K562 (cell line): ENCODE data around the gene KRT24. TPM values are rescaled to one million over a fixed set of nuclear protein-coding genes. Genes with fewer than 3 reads are reported as not detected.

Experiments used
- ATAC-seq: fragments of 200-7000 bp; cut with Tn5 transposase; 3 replicates; pipeline ENCODE4 v1.9.1; 2020; ENCODE audit warnings: moderate library complexity
- BruUV-seq: library from RNA; stranded (reverse); fragments of 400-500 nt; replicated peaks from 2 replicates; lab custom pipeline; 2021; lab: Mats Ljungman, UMichigan
- CTCF ChIA-PET: fragments of 300-600 bp; formaldehyde crosslinking; extraction: SDS; loops from one replicate; lab custom pipeline; 2021; ENCODE audit warnings: low intra/inter-chr PET ratio; lab: Yijun Ruan, JAX
- POLR2A ChIA-PET: fragments of 300-600, 350-650 bp; sonication (Branson Sonifier 250); formaldehyde crosslinking; extraction: SDS; loops from one replicate; lab custom pipeline; 2021; ENCODE audit warnings: antibody characterized with exemption, inconsistent platforms; lab: Yijun Ruan, JAX
- DNase-seq, 4 experiments: peaks; one replicate each; pipeline versions ENCODE4 v3.0.0 to v3.0.0-alpha.2; 2011 to 2018; ENCODE audit warnings: low spot score in 3 of 4, mixed read lengths in 3 of 4; ENCODE audit errors: extremely low read depth in 1 of 4
- FAIRE-seq: peaks from 2 replicates; lab custom pipeline; 2011; peaks lifted over from hg19 to GRCh38; lab: Jason Lieb, UNC
- H2AFZ ChIP-seq: 2 replicates; pipeline ENCODE4 v1.6.0; 2011; ENCODE audit warnings: low read depth, low read length, control low read depth, inconsistent platforms
- H3K27ac ChIP-seq: fragments of 200-600 bp; 3 replicates; pipeline ENCODE4 v1.8.0; 2011; ENCODE audit warnings: low read depth, mild to moderate bottlenecking, control low read depth, inconsistent platforms, low read length, moderate library complexity, mixed read lengths; ENCODE audit errors: extremely low read depth
- H3K27me3 ChIP-seq, 2 experiments: fragments of 300-600 bp in 1 of 2; 2 replicates in 1 of 2; 3 replicates in 1 of 2; pipeline versions ENCODE4 v1.6.0 to v1.8.0; 2011; ENCODE audit warnings: inconsistent platforms in 2 of 2, low read length in 2 of 2, mild to moderate bottlenecking in 1 of 2, mixed read lengths in 1 of 2, moderate library complexity in 1 of 2; ENCODE audit not compliant: control insufficient read depth in 2 of 2, insufficient read depth in 2 of 2
- H3K36me3 ChIP-seq: fragments of 300-600 bp; 3 replicates; pipeline ENCODE4 v1.8.0; 2011; ENCODE audit warnings: mild to moderate bottlenecking, low read length, inconsistent platforms; ENCODE audit not compliant: control insufficient read depth, insufficient read depth
- H3K4me1 ChIP-seq, 2 experiments: fragments of 200-600 bp in 1 of 2; replicated peaks in 1 of 2; 2 replicates in 1 of 2; 3 replicates in 1 of 2; pipeline versions ENCODE4 v1.5.1 to v1.8.0; 2011; ENCODE audit warnings: inconsistent platforms in 2 of 2, low read length in 2 of 2, mild to moderate bottlenecking in 1 of 2, mixed read lengths in 1 of 2, moderate library complexity in 1 of 2; ENCODE audit not compliant: control insufficient read depth in 2 of 2, insufficient read depth in 2 of 2
- H3K4me2 ChIP-seq: 2 replicates; pipeline ENCODE4 v1.6.1; 2011; ENCODE audit warnings: low read length, control low read depth, inconsistent platforms, mixed read lengths; ENCODE audit not compliant: insufficient read depth
- H3K4me3 ChIP-seq: fragments of 200-600 bp; sonication (generic), shearing (Covaris generic); 2 replicates; pipeline ENCODE4 v1.5.1; 2016; ENCODE audit warnings: control low read depth, inconsistent platforms
- H3K79me2 ChIP-seq: fragments of 200-600 bp; 3 replicates; pipeline ENCODE4 v1.8.0; 2011; ENCODE audit warnings: low read length, inconsistent platforms; ENCODE audit not compliant: control insufficient read depth, insufficient read depth
- H3K9ac ChIP-seq, 2 experiments: 2 replicates each; pipeline versions ENCODE4 v1.6.0 to v1.6.1; 2011; ENCODE audit warnings: low read depth in 2 of 2, low read length in 2 of 2, control low read depth in 1 of 2, inconsistent platforms in 1 of 2, mild to moderate bottlenecking in 1 of 2, mixed read lengths in 1 of 2; ENCODE audit not compliant: insufficient read depth in 1 of 2
- H3K9me1 ChIP-seq: one replicate; pipeline ENCODE4 v1.6.0; 2011; ENCODE audit warnings: inconsistent platforms, mild to moderate bottlenecking, low read length, moderate library complexity; ENCODE audit not compliant: control insufficient read depth, insufficient read depth
- H3K9me3 ChIP-seq: replicated peaks from 2 replicates; pipeline ENCODE4 v1.5.1; 2011; ENCODE audit warnings: low read depth, low read length, inconsistent platforms; ENCODE audit not compliant: control insufficient read depth, insufficient read depth
- H4K20me1 ChIP-seq: replicated peaks from 2 replicates; pipeline ENCODE4 v1.6.1; 2011; ENCODE audit warnings: low read length, inconsistent platforms, mixed read lengths; ENCODE audit not compliant: control insufficient read depth, insufficient read depth
- HMGXB4 ChIP-seq: sonication (generic); formaldehyde crosslinking; IDR thresholded peaks from 2 replicates; pipeline ENCODE4 v1.8.1; 2023; ENCODE audit warnings: mild to moderate bottlenecking, missing genetic modification reagents
- WGBS: fragments of 100-300 bp; shearing (Covaris generic); methylation state at CpG from one replicate; pipeline ENCODE4 v1.1.6; 2016; ENCODE audit warnings: low coverage, mixed read lengths; ENCODE audit not compliant: insufficient coverage; ENCODE audit errors: missing lambda C conversion rate; 5-methylcytosine and 5-hydroxymethylcytosine counted together
- in situ Hi-C: fragments of 300-500 bp; cut with MboI; formaldehyde crosslinking; loops from 4 replicates; pipeline ENCODE4 v1.15.0; 2018; ENCODE audit warnings: inconsistent platforms, mixed read lengths
- intact Hi-C: fragments of 100-400 bp; cut with micrococcal nuclease; formaldehyde crosslinking; loops from 2 replicates; pipeline ENCODE4 v1.14.2; 2022
- polyA plus RNA-seq, 8 experiments: library from polyadenylated mRNA; depleted of rRNA in 4 of 8; stranded (reverse) in 5 of 8; unstranded in 3 of 8; fragments of >200 nt; fragmentation: Nextera tagmentation in 2 of 8; fragmentation: Illumina TruSeq in 1 of 8; extraction: Ambion mirVana in 2 of 8; extraction: Trizol in 1 of 8; gene quantifications; 2 replicates each; pipeline versions ENCODE4 v1.2.1 to v1.2.3, GENCODE V29; 2011 to 2014; ENCODE audit warnings: inconsistent platforms in 1 of 8, missing spikeins in 1 of 8
- total RNA-seq, 7 experiments: library from RNA; depleted of rRNA in 6 of 7; stranded (reverse); fragments of >200 nt in 6 of 7; fragmentation: Illumina TruSeq in 2 of 7; extraction: Trizol in 2 of 7; gene quantifications; 2 replicates each; pipeline versions ENCODE4 v1.2.1 to v1.2.3, GENCODE V29; 2011 to 2021; ENCODE audit warnings: low replicate concordance in 1 of 7
- TF ChIP-seq, protein P1 (sequence below): fragments of 200-800 bp; sonication (Bioruptor generic); IDR thresholded peaks from 2 replicates; pipeline ENCODE4 v1.6.1; 2017; ENCODE audit warnings: missing genetic modification characterization, missing compliant biosample characterization

KRT24 gene
- total and polyA plus RNA-seq, 9 of the 15 experiments (the other 6 are each of a cell fraction or from before 2014, with no cell fraction given), result not detected

- BruUV-seq, result no TSS peak
- CTCF ChIA-PET, result no interaction called here
- no peaks in the 10 kb centered on the region for H3K9me3 ChIP-seq
- no peak overlapping the region for H3K9ac ChIP-seq
- H3K4me1 ChIP-seq, result no peaks in the 10 kb centered on the region
- H3K4me2 ChIP-seq, result no peak overlapping the region
- no peak overlapping the region for H2AFZ ChIP-seq
- H3K27me3 ChIP-seq, result peaks cover 10 to 12% of the 10 kb centered on the region in 2 experiments; a peak in 4 of 5 replicates
- no peaks in the 10 kb centered on the region for H4K20me1 ChIP-seq
- POLR2A ChIA-PET, result interaction anchor here (0.8 kb wide), 1 partner anchor 13 kb away, joined by 3 read pairs; no protein-coding TSS in a partner anchor
- intact Hi-C loops, result no loop called here
- WGBS, result 0% methylated on average over 3 of the region's 3 CpGs
- no peak for TF ChIP-seq HMGXB4 (CRISPR knock-in tag)
- TF ChIP-seq, protein P1, sequence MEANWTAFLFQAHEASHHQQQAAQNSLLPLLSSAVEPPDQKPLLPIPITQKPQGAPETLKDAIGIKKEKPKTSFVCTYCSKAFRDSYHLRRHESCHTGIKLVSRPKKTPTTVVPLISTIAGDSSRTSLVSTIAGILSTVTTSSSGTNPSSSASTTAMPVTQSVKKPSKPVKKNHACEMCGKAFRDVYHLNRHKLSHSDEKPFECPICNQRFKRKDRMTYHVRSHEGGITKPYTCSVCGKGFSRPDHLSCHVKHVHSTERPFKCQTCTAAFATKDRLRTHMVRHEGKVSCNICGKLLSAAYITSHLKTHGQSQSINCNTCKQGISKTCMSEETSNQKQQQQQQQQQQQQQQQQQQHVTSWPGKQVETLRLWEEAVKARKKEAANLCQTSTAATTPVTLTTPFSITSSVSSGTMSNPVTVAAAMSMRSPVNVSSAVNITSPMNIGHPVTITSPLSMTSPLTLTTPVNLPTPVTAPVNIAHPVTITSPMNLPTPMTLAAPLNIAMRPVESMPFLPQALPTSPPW (CRISPR knock-in tag), result no peak
- FAIRE-seq, result no peak
- H3K4me3 ChIP-seq, result no peak overlapping the region
- ATAC-seq, result no peak
- no peak overlapping the region for H3K27ac ChIP-seq
- H3K9me1 ChIP-seq, result no peaks in the 10 kb centered on the region
- no peaks in the 10 kb centered on the region for H3K79me2 ChIP-seq
- in situ Hi-C loops, result no loop called here
- no peak for DNase-seq
- H3K36me3 ChIP-seq, result no peaks in the 10 kb centered on the region
Measured at GRCh38 chr17:40717776-40718175, 14.2 kb upstream of the KRT24 start.
